Measurements from ENCODE around the gene PGLYRP1. TPM values are rescaled to one million over a fixed set of nuclear protein-coding genes. Genes with fewer than 3 reads are reported as not detected.

The PGLYRP1 gene
- total RNA-seq, 1 donor from 2014 or later: not detected

GRCh38 chr19:46017095-46017429 lies 5.8 kb downstream of the PGLYRP1 start:
- Histone ChIP-seq H3K27me3 (ENCODE audit: control insufficient read depth, insufficient read depth, low read length) (peaks cover 3% of the 10 kb centered on the region), H3K4me3 (ENCODE audit: low read depth, low read length) (no peak overlapping the region), H3K36me3 (ENCODE audit: control insufficient read depth, insufficient read depth, low read length) (peaks cover 2% of the 10 kb centered on the region)
- FAIRE-seq (no peak), DNase-seq (ENCODE audit: low read depth) (no peak)
- no peak for TF ChIP-seq CTCF (IDR thresholded peaks at IDR 0.05; ENCODE audit: insufficient read depth, low read length, severe bottlenecking)

DNA sequence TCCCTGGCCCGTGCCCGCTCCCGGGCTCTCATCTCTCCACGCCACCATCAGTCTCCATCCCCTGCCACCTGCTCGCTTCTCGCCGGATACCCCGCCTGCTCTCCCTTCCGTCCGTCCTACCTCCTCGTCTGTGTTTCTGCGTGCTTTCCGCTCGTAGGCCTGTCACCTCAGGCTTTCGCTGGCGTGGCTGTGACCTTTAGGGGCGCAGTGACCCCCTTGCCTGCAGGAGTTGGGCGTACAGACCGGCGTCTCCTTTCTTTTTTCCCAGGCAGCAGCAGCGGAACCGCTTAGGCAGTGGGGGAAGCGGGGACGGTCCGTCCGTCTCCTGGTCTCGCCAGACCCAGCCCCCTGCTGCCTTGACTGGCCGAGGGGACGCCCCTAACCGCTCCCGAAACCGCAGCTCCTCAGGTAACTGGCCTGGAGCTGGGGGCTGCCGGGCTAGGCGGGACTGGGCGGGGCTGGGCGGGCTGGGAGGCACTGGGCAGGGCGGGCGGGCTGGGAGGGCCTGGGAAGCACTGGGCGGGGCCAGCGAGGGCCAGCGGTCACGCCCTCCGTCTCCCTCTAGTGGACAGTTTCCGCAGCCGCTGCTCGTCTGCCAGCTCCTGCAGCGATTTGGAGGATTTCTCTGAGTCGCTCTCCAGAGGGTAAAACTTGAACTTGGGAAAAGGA lies 6.3 kb downstream of the PGLYRP1 start:
- peak overlapping the region; percentile 48 for H3K4me3 ChIP-seq (ENCODE audit: low read depth, low read length)
- peaks cover 3% of the 10 kb centered on the region for H3K27me3 ChIP-seq (ENCODE audit: control insufficient read depth, insufficient read depth, low read length)
- DNase-seq (ENCODE audit: low read depth) (peak; percentile 55), FAIRE-seq (no peak)
- peaks cover 2% of the 10 kb centered on the region for H3K36me3 ChIP-seq (ENCODE audit: control insufficient read depth, insufficient read depth, low read length)
- TF ChIP-seq CTCF (IDR thresholded peaks at IDR 0.05; ENCODE audit: insufficient read depth, low read length, severe bottlenecking): peak; percentile 85

- TF ChIP-seq CTCF (IDR thresholded peaks at IDR 0.05; ENCODE audit: insufficient read depth, low read length, severe bottlenecking): no peak
- no peak for FAIRE-seq
- H3K36me3 ChIP-seq (ENCODE audit: control insufficient read depth, insufficient read depth, low read length): peaks cover 2% of the 10 kb centered on the region
- peaks cover 3% of the 10 kb centered on the region for H3K27me3 ChIP-seq (ENCODE audit: control insufficient read depth, insufficient read depth, low read length)
- DNase-seq (ENCODE audit: low read depth): no peak
- peak overlapping the region; percentile 48 for H3K4me3 ChIP-seq (ENCODE audit: low read depth, low read length)
Observed at GRCh38 chr19:46015687-46016425, 7.0 kb downstream of the PGLYRP1 start.

DNA sequence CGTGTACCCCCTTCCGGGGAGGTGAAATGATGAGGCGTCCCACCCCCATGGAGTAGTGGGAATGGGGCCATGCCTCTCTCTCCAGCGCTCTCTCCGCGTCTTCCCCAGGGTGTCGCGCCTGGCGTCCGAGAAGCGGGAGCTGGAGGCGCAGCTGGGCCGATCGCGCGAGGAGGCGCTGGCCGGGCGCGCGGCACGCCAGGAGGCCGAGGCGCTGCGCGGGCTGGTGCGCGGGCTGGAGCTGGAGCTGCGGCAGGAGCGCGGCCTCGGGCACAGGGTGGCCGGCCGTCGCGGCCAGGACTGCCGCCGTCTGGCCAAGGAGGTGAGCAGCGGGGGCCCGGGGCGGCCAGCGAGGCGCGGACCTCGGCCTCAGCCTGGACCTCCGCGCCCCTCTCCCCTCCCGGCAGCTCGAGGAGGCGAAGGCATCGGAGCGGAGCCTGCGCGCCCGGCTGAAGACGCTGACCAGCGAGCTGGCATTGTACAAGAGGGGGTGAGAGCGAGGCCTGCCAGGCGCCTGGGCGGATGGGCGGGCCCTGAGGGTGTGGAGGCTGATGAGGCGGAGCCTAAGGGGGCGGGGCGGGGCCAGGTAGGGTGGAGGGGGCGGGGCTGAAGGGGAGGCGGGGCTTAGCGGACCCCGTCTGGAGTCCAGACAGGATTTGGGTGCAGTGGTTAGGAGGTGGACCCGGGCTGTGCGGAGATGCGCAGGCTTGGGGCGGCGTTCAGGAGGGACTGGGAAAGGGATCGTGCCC lies 7.7 kb downstream of the PGLYRP1 start:
- no peak for FAIRE-seq
- peak; percentile 58 for DNase-seq (ENCODE audit: low read depth)
- peak overlapping the region; percentile 37 for H3K4me3 ChIP-seq (ENCODE audit: low read depth, low read length)
- H3K36me3 ChIP-seq (ENCODE audit: control insufficient read depth, insufficient read depth, low read length): peaks cover 2% of the 10 kb centered on the region
- H3K27me3 ChIP-seq (ENCODE audit: control insufficient read depth, insufficient read depth, low read length): peaks cover 3% of the 10 kb centered on the region
- no peak for TF ChIP-seq CTCF (IDR thresholded peaks at IDR 0.05; ENCODE audit: insufficient read depth, low read length, severe bottlenecking)

GRCh38 chr19:46014534-46014933 lies 8.3 kb downstream of the PGLYRP1 start:
- peaks cover 3% of the 10 kb centered on the region for H3K27me3 ChIP-seq (ENCODE audit: control insufficient read depth, insufficient read depth, low read length)
- DNase-seq (ENCODE audit: low read depth) (no peak), FAIRE-seq (no peak)
- peaks cover 2% of the 10 kb centered on the region for H3K36me3 ChIP-seq (ENCODE audit: control insufficient read depth, insufficient read depth, low read length)
- peak overlapping the region; percentile 37 for H3K4me3 ChIP-seq (ENCODE audit: low read depth, low read length)
- no peak for TF ChIP-seq CTCF (IDR thresholded peaks at IDR 0.05; ENCODE audit: insufficient read depth, low read length, severe bottlenecking)

Data from bronchial epithelial cell (primary cell).